Heart left ventricle (tissue), 16 donors: ENCODE results near the gene RAP1GDS1. TPM values are rescaled to one million over a fixed set of nuclear protein-coding genes. Genes with fewer than 3 reads are reported as not detected.

ENCODE experiments used
- ATAC-seq, 4 donors: fragments of 200-7000 bp; cut with Tn5 transposase; one replicate each; pipeline ENCODE4 v1.9.1; 2020 to 2022; ENCODE audit warnings: moderate library complexity in 4 of 4, mild to moderate bottlenecking in 3 of 4, moderate number of reproducible peaks in 1 of 4
- DNase-seq, 5 donors: peaks; one replicate each; pipeline ENCODE4 v3.0.0-alpha.2; 2020
- H3K27ac ChIP-seq, 12 donors: fragments of 200-600 bp; sonication (generic) in 4 of 12; one replicate each; pipeline versions ENCODE4 v1.5.0 to v1.8.0; 2016 to 2022; ENCODE audit warnings: mild to moderate bottlenecking in 2 of 12
- H3K27me3 ChIP-seq, 9 donors: fragments of 200-600 bp; sonication (generic) in 2 of 9; one replicate each; pipeline versions ENCODE4 v1.5.1 to v1.8.0; 2016 to 2022; ENCODE audit warnings: mild to moderate bottlenecking in 3 of 9
- H3K36me3 ChIP-seq, 9 donors: fragments of 200-600 bp; sonication (generic) in 2 of 9; one replicate each; pipeline versions ENCODE4 v1.5.0 to v1.8.0; 2018 to 2022; ENCODE audit warnings: mild to moderate bottlenecking in 2 of 9
- H3K4me1 ChIP-seq, 12 donors: fragments of 200-600 bp; sonication (generic) in 4 of 12; one replicate each; pipeline versions ENCODE4 v1.5.0 to v1.8.0; 2016 to 2022; ENCODE audit warnings: mild to moderate bottlenecking in 3 of 12
- H3K4me3 ChIP-seq, 12 donors: fragments of 200-600 bp; sonication (generic) in 4 of 12; one replicate each; pipeline versions ENCODE4 v1.5.0 to v1.8.0; 2017 to 2022; ENCODE audit warnings: mild to moderate bottlenecking in 9 of 12, moderate library complexity in 4 of 12
- H3K9me3 ChIP-seq, 12 donors: fragments of 200-600 bp; sonication (generic) in 4 of 12; one replicate each; pipeline versions ENCODE4 v1.5.0 to v1.8.0; 2016 to 2022; ENCODE audit warnings: mild to moderate bottlenecking in 1 of 12
- POLR2A ChIP-seq, 2 donors: fragments of 450-650 bp; IDR thresholded peaks; one replicate each; pipeline ENCODE4 v1.6.1; 2017; ENCODE audit warnings: antibody characterized with exemption in 2 of 2, mild to moderate bottlenecking in 2 of 2, moderate library complexity in 2 of 2
- WGBS, 4 donors: extraction: QIAGEN DNeasy Blood & Tissue Kit in 2 of 4; methylation state at CpG; one replicate each; pipeline versions ENCODE4 v1.1.5 to v1.1.7; 2013 to 2018; 5-methylcytosine and 5-hydroxymethylcytosine counted together
- intact Hi-C, 10 donors: fragments of 100-400 bp; cut with DNase I; formaldehyde crosslinking; loops; one replicate each; pipeline versions ENCODE4 v1.11.1 to v1.14.2; 2022
- polyA plus RNA-seq, 2 donors: library from polyadenylated mRNA; stranded (reverse); fragments of 200-250 nt; gene quantifications; one replicate each; pipeline ENCODE4 v1.2.3, GENCODE V29; 2013
- total RNA-seq, 9 donors: library from RNA; depleted of rRNA in 2 of 9; stranded (reverse); fragments of >200 nt in 2 of 9; fragmentation: NEBNext Ultra II Directional in 3 of 9; extraction: Animal tissue kit (Norgen Biotek cat#: 25700) in 3 of 9; gene quantifications; one replicate each; pipeline versions ENCODE4 v1.1.0 to v1.2.4, GENCODE V29; 2016 to 2023
- TF ChIP-seq, protein P1 (sequence below), 12 donors: fragments of 200-600 bp; sonication (generic) in 4 of 12; IDR thresholded peaks; one replicate each; pipeline versions ENCODE4 v1.5.0 to v1.8.0; 2018 to 2022; ENCODE audit warnings: antibody characterized with exemption in 12 of 12, mild to moderate bottlenecking in 5 of 12
- donor health status: ischemic (EF 13 %, LVEDD 7.1; RV severe dilation, severe dysfunction).
- donor health status: healthy with polysubstance abuse.
- donor health status: DM: no; HTN: yes; CAD: no.
- donor health status: DM: no; HTN: no; CAD: no.
- donor health status: ischemic (EF 25% LVEDD 6.9; RV normal size, moderate dysfunction).
- donor health status: ischemic (EF 25% LVEDD 5.7; RV mildly dilated, moderate dysfunction).
- donor health status: healthy.
- donor health status: DM: yes; HTN: yes; CAD: no.
- donor health status: ischemic (EF 35%, LVEDD 5.7; RV mildly dilated, moderate dysfunction).
- donor health status: nonischemic (EF 11% LVEDD 7.7; RV severe dilation, severe dysfunction).
- donor health status: DM: yes; HTN: yes; CAD: no.
- donor health status: PGD.
- donor health status: ischemic (EF 29% LVEDD 5.4; RV normal size, mild dysfunction).
- donor health status: nonischemic (EF 23%, LVEDD 6.1; RV moderate dilation, normal function).

Gene RAP1GDS1
- total and polyA plus RNA-seq, 11 donors: 4.2 to 26.6 (median 12.5) TPM

DNA sequence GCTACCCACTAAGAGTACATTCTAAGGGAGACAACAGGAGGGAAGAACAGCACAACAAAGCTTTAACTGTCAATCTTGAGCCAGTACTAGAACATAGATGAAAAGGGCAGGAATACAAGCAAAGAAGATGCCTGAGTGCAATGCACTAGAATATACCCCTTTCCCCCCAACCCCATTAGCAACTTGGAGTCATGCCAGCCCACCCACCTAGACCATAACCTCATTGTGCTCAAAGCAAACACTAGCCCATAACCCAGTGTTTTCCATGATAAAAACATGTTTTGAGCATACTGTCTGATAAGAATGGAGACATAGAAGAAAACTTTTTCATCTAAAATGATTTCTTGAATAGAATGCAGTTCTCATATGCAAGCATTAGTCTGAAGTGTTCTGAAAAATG is 183.2 kb downstream of the RAP1GDS1 start:
- intact Hi-C loops: no loop called here
- no peak for ATAC-seq

DNA sequence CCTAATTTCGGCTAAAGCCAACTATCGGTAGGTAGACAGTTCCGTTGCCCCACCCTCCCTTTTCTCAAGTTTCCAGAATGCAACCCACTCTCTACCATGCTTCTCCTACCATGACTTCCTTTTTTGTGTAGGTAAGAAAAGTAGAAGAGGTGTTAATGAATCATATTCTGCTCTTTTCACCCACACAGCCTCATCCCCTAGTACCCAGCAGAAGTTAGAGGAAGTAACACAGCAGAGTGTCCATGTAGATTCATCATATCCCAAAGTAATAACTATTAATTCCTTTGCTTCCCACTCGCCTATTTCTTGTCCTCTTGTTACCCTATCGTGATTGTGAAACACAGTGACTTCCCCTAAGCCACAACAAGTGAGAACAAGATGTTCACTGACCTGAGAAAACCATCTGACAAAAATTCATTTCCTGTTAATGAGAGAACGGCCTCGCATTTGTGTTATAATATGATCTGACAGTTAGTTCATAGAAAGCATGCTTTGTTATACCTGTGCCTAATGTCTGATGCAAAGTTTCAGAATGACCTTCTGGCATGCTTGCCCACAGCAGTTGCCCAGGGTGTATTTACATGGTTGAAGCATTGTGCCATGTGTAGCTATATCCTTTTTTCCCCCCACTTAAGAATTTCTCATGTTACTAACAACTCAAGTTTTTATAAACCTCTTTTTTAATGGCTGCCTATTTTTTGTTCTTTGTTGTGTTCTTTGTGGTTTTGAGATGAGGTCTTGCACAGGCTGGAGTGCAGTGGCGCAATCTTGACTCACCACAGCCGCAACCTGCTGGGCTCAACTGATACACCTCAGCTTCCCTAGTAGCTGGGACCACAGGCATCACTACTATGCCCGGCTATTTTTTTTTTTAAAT is 185.6 kb downstream of the RAP1GDS1 start:
- 78 to 88% (median 82%) methylated on average over 10 of the region's 10 CpGs for WGBS, 4 donors
- no peaks in the 10 kb centered on the region for H3K9me3 ChIP-seq
- H3K4me3 ChIP-seq: no peak overlapping the region
- H3K36me3 ChIP-seq: peaks cover 0 to 28% (median 23%) of the 10 kb centered on the region in 9 donors
- intact Hi-C loops: no loop called here
- ATAC-seq (peak in 1 of 4 donors; percentile 41), DNase-seq (no peak)
- TF ChIP-seq, protein P1, sequence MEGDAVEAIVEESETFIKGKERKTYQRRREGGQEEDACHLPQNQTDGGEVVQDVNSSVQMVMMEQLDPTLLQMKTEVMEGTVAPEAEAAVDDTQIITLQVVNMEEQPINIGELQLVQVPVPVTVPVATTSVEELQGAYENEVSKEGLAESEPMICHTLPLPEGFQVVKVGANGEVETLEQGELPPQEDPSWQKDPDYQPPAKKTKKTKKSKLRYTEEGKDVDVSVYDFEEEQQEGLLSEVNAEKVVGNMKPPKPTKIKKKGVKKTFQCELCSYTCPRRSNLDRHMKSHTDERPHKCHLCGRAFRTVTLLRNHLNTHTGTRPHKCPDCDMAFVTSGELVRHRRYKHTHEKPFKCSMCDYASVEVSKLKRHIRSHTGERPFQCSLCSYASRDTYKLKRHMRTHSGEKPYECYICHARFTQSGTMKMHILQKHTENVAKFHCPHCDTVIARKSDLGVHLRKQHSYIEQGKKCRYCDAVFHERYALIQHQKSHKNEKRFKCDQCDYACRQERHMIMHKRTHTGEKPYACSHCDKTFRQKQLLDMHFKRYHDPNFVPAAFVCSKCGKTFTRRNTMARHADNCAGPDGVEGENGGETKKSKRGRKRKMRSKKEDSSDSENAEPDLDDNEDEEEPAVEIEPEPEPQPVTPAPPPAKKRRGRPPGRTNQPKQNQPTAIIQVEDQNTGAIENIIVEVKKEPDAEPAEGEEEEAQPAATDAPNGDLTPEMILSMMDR (IDR thresholded peaks at IDR 0.05): no peak
- no peak for TF ChIP-seq POLR2A (IDR thresholded peaks at IDR 0.05)
- H3K27ac ChIP-seq: peak overlapping the region in 1 of 12 donors; percentile 29
- H3K4me1 ChIP-seq: peaks cover 0 to 37% (median 0%) of the 10 kb centered on the region in 12 donors
- H3K27me3 ChIP-seq: no peaks in the 10 kb centered on the region

More for the DNA sequence above, 183.2 kb downstream of the RAP1GDS1 start:
- Histone ChIP-seq H3K4me1 (peaks cover 0 to 37% (median 0%) of the 10 kb centered on the region in 12 donors), H3K9me3 (no peaks in the 10 kb centered on the region), H3K4me3 (no peak overlapping the region), H3K27me3 (no peaks in the 10 kb centered on the region), H3K27ac (no peak overlapping the region), H3K36me3 (peaks cover 0 to 45% (median 40%) of the 10 kb centered on the region in 9 donors)
- TF ChIP-seq, protein P1 (IDR thresholded peaks at IDR 0.05): no peak
- TF ChIP-seq POLR2A (IDR thresholded peaks at IDR 0.05): no peak
- DNase-seq: no peak

DNA sequence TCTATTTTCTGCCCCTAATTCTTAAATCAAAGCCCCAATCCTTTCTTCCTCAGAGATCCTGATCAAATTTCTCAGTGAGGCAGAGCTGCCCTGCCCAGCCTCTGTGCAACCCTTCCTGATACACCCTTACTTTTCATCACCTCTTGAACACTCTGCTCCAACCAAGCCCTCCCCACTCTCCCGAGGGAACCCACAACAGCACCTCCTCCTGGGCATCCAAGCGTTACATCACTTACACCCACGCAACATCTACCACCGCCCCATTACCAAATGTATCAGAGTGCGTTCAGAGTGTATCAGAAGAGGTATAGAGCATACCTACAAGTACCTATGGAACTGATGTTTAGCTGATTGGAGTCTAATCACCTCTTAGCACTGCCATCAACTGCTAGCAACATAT is 186.5 kb downstream of the RAP1GDS1 start:
- Histone ChIP-seq H3K4me3 (no peak overlapping the region), H3K27me3 (no peaks in the 10 kb centered on the region), H3K9me3 (peaks cover 0 to 6% (median 0%) of the 10 kb centered on the region in 12 donors), H3K27ac (no peak overlapping the region), H3K36me3 (peaks cover 0 to 19% (median 14%) of the 10 kb centered on the region in 9 donors), H3K4me1 (peaks cover 0 to 37% (median 0%) of the 10 kb centered on the region in 12 donors)
- intact Hi-C loops: no loop called here
- DNase-seq (no peak), ATAC-seq (no peak)
- 85 to 94% (median 87%) methylated on average over 5 of the region's 5 CpGs for WGBS, 4 donors
- TF ChIP-seq, protein P1 (IDR thresholded peaks at IDR 0.05): no peak
- no peak for TF ChIP-seq POLR2A (IDR thresholded peaks at IDR 0.05)

DNA sequence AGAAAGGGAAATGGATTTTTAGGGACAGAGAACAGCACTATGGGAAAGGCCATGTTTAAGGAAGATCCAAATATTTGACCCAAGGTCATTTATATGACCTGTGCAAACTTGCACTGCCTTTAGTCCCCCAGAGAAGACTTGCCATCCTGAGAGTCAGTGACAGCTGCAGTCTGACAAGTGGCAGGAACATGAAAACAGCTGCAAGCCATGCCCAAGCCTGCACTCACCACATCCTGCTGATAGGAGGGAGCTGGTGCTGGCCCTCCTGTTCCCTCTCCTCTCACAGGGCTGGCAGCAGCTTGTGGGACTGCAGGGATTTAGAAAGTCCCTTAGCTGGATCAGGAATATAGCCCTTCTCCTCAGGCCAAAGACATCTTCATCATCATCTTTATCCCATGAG is 187.7 kb downstream of the RAP1GDS1 start:
- H3K4me3 ChIP-seq: no peak overlapping the region
- peaks cover 0 to 11% (median 0%) of the 10 kb centered on the region in 12 donors for H3K9me3 ChIP-seq
- DNase-seq (peak in 1 of 5 donors; percentile 36), ATAC-seq (peak in 2 of 4 donors; percentile 63 to 72)
- H3K27ac ChIP-seq: no peak overlapping the region
- peaks cover 0 to 37% (median 0%) of the 10 kb centered on the region in 12 donors for H3K4me1 ChIP-seq
- H3K36me3 ChIP-seq: peaks cover 0 to 6% (median 2%) of the 10 kb centered on the region in 9 donors
- intact Hi-C loops: no loop called here
- no peaks in the 10 kb centered on the region for H3K27me3 ChIP-seq
- TF ChIP-seq, protein P1 (IDR thresholded peaks at IDR 0.05): no peak
- TF ChIP-seq POLR2A (IDR thresholded peaks at IDR 0.05): no peak
